IPS-18c (cell line): ENCODE data around the gene WNT10A.

Experiments used
- H3K4me3 ChIP-seq: 2 replicates; pipeline ENCODE4 v1.7.0; 2013; ENCODE audit warnings: low read depth, mild to moderate bottlenecking, low read length, moderate library complexity; ENCODE audit not compliant: insufficient read depth
- H3K9me3 ChIP-seq: one replicate; pipeline ENCODE4 v1.6.1; 2013; ENCODE audit warnings: mild to moderate bottlenecking, low read length, moderate library complexity; ENCODE audit not compliant: control insufficient read depth, insufficient read depth

Gene WNT10A

GRCh38 chr2:218883491-218884490, 3.1 kb downstream of the WNT10A start:
- Histone ChIP-seq H3K9me3 (no peaks in the 10 kb centered on the region), H3K4me3 (peak overlapping the region; percentile 15; the same call in 1 of the 2 replicates)

GRCh38 chr2:218884519-218884918, 3.9 kb downstream of the WNT10A start:
- no peak overlapping the region for H3K4me3 ChIP-seq

GRCh38 chr2:218885981-218886947, 5.6 kb downstream of the WNT10A start:
- no peaks in the 10 kb centered on the region for H3K9me3 ChIP-seq
- H3K4me3 ChIP-seq, result no peak overlapping the region

More at GRCh38 chr2:218884519-218884918, 3.9 kb downstream of the WNT10A start:
- H3K9me3 ChIP-seq, result no peaks in the 10 kb centered on the region

GRCh38 chr2:218887079-218887478, 6.4 kb downstream of the WNT10A start:
- H3K4me3 ChIP-seq, result no peak overlapping the region
- no peaks in the 10 kb centered on the region for H3K9me3 ChIP-seq

- Histone ChIP-seq H3K9me3 (no peaks in the 10 kb centered on the region), H3K4me3 (no peak overlapping the region)
Observed at GRCh38 chr2:218888341-218888740, 7.7 kb downstream of the WNT10A start.

- Histone ChIP-seq H3K9me3 (no peaks in the 10 kb centered on the region), H3K4me3 (no peak overlapping the region)
Observed at GRCh38 chr2:218889937-218890336, 9.3 kb downstream of the WNT10A start.

GRCh38 chr2:218890369-218890768, 9.7 kb downstream of the WNT10A start:
- H3K4me3 ChIP-seq, result no peak overlapping the region
- no peaks in the 10 kb centered on the region for H3K9me3 ChIP-seq

GRCh38 chr2:218891275-218892135, 10.9 kb downstream of the WNT10A start:
- no peak overlapping the region for H3K4me3 ChIP-seq
- H3K9me3 ChIP-seq, result no peaks in the 10 kb centered on the region

GRCh38 chr2:218892693-218893348, 12.2 kb downstream of the WNT10A start:
- peak overlapping the region; percentile 40 for H3K4me3 ChIP-seq

GRCh38 chr2:218893349-218894150, 12.9 kb downstream of the WNT10A start:
- peak overlapping the region; percentile 40; the same call in 1 of the 2 replicates for H3K4me3 ChIP-seq
- no peaks in the 10 kb centered on the region for H3K9me3 ChIP-seq

More at GRCh38 chr2:218892693-218893348, 12.2 kb downstream of the WNT10A start:
- H3K9me3 ChIP-seq, result no peaks in the 10 kb centered on the region

- Histone ChIP-seq H3K4me3 (peak overlapping the region; percentile 20; the same call in 1 of the 2 replicates), H3K9me3 (no peaks in the 10 kb centered on the region)
Observed at GRCh38 chr2:218894151-218894879, 13.7 kb downstream of the WNT10A start.

- peak overlapping the region; percentile 20; the same call in 1 of the 2 replicates for H3K4me3 ChIP-seq
- no peaks in the 10 kb centered on the region for H3K9me3 ChIP-seq
Observed at GRCh38 chr2:218894880-218895157, 14.2 kb downstream of the WNT10A start.

GRCh38 chr2:218895326-218895725, 14.7 kb downstream of the WNT10A start:
- Histone ChIP-seq H3K9me3 (no peaks in the 10 kb centered on the region), H3K4me3 (peak overlapping the region; percentile 4; the same call in 1 of the 2 replicates)

- peak overlapping the region; percentile 4; the same call in 1 of the 2 replicates for H3K4me3 ChIP-seq
- no peaks in the 10 kb centered on the region for H3K9me3 ChIP-seq
Observed at GRCh38 chr2:218895759-218896500, 15.3 kb downstream of the WNT10A start.
